Epithelial cell of proximal tubule (primary cell): ENCODE data around the gene APOBEC2. TPM values are rescaled to one million over a fixed set of nuclear protein-coding genes. Genes with fewer than 3 reads are reported as not detected.

Experiments used
- DNase-seq: peaks from one replicate; pipeline ENCODE4 v3.0.0-alpha.2; 2011; ENCODE audit warnings: low read depth
- H3K4me3 ChIP-seq: 2 replicates; pipeline ENCODE4 v1.5.1; 2011; ENCODE audit warnings: low read depth, mild to moderate bottlenecking, low read length
- total RNA-seq: library from RNA; depleted of rRNA; stranded (reverse); fragments of >200 nt; gene quantifications from 2 replicates; pipeline ENCODE4 v1.2.3, GENCODE V29; 2015
- TF ChIP-seq, protein P1 (sequence below): conservative IDR thresholded peaks from 2 replicates; pipeline ENCODE4 v1.5.1; 2012; ENCODE audit warnings: low read depth, mild to moderate bottlenecking, low read length

The APOBEC2 gene
- total RNA-seq, 1 donor from 2014 or later = not detected

DNA sequence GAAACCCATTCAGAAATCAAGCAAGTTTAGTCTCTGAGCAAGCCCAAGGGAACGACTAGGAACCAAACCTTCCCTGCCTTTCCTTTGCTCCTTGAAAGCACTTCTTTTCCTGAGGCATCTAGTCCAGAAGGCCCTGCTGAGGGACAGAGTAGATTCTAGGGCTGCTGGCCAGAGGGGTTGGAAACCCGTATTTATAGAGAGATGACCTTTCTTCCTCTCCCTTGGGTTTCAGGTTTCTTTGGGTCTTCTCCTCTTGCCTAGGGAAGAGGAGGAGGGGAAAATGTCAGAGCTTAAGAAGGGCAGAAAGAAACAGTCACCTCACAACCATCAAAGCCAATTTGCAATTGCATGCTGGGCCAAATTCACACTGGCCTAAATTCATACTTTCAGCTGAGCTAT lies 5.8 kb downstream of the APOBEC2 start:
- no peak overlapping the region for H3K4me3 ChIP-seq
- TF ChIP-seq, protein P1, sequence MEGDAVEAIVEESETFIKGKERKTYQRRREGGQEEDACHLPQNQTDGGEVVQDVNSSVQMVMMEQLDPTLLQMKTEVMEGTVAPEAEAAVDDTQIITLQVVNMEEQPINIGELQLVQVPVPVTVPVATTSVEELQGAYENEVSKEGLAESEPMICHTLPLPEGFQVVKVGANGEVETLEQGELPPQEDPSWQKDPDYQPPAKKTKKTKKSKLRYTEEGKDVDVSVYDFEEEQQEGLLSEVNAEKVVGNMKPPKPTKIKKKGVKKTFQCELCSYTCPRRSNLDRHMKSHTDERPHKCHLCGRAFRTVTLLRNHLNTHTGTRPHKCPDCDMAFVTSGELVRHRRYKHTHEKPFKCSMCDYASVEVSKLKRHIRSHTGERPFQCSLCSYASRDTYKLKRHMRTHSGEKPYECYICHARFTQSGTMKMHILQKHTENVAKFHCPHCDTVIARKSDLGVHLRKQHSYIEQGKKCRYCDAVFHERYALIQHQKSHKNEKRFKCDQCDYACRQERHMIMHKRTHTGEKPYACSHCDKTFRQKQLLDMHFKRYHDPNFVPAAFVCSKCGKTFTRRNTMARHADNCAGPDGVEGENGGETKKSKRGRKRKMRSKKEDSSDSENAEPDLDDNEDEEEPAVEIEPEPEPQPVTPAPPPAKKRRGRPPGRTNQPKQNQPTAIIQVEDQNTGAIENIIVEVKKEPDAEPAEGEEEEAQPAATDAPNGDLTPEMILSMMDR = no peak
- DNase-seq = no peak

DNA sequence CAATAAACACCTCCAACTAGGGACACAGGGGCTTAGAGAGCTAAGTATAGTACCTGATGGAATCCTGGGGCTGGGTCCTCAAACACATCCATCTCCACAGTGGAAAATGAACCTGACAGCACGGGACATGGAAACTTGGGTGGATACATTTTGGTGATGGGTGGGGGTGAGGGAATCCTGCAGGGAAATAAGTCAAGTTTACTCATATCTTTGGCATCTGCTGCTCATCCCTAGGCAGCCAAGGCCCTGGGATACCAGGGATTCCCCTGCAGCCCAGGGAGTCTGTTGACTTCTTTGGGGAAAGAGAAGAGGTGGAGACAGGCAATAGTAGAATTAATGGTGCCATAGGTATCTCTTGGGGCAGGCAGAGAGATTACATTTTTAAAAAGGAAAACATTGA lies 6.6 kb downstream of the APOBEC2 start:
- no peak for DNase-seq

DNA sequence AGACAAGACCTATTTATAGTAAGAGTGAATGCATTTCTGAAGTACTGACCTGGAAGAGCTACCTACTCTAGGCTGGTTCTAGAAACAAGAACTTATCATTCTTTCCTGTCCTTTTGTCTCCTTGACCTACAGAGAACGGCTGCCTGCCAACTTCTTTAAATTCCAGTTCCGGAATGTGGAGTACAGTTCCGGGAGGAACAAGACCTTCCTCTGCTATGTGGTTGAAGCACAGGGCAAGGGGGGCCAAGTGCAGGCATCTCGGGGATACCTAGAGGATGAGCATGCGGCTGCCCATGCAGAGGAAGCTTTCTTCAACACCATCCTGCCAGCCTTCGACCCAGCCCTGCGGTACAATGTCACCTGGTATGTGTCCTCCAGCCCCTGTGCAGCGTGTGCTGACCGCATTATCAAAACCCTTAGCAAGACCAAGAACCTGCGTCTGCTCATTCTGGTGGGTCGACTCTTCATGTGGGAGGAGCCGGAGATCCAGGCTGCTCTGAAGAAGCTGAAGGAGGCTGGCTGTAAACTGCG lies 8.3 kb downstream of the APOBEC2 start:
- DNase-seq = no peak
- no peak overlapping the region for H3K4me3 ChIP-seq
- TF ChIP-seq, protein P1 = no peak

More for the DNA sequence above, 6.6 kb downstream of the APOBEC2 start:
- no peak overlapping the region for H3K4me3 ChIP-seq
- TF ChIP-seq, protein P1 = no peak

DNA sequence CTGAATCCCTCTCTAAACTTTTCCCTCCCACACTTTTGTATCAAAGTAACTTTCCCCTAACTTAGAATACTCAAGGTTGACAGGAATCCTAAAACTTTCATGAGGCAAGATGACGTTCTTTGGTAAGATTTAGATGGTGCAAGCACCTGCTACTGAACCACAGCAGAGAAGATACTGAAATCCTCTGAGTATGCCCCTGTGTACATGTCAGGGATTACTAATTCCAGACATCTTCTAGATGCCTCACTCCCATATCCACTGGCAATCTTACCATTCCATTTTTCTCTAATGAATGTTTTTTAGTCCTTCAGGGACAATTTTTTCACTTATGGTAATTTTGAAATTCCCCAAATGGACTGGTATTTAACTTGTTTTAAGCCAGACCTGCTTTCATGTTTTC lies 9.1 kb downstream of the APOBEC2 start:
- no peak overlapping the region for H3K4me3 ChIP-seq
- TF ChIP-seq, protein P1 = no peak
- no peak for DNase-seq

DNA sequence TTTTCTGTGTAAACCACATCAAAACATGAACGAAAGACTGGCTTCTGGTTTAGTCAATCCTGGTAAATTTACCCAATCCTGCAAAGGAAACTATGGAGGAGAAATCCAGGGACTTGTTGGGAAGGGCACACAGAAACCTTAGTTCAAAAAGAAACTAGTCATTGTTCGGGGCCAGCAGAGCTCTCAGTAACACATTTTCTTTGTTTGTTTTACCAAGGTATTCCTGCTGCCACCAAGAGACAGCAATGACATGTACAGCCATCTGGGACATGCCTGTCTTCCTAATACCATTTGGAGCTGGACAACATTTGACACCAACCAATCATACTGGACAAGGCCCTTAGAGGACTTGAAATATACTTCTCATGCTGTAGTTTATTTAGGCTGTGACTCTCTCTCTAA lies 10.9 kb downstream of the APOBEC2 start:
- no peak overlapping the region for H3K4me3 ChIP-seq
- TF ChIP-seq, protein P1 = no peak
- DNase-seq = no peak

DNA sequence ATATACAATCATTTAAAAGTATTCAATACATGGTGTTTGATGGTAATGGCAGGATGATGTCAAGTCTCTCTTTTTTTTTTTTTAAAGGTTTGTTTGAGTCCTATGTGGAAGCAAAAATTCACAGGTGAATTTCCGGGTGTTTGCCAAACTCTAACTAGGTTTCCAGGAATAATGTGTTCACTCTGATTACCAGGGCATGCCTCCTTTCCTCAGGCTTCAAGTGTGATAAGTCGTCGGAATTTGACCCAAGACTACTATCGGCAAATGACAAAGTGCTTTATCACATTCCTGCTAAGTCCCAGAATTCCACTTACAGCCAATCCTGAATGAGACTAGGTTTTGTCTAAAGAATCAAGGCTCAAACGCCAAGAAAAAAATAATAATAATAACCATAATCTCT lies 11.8 kb downstream of the APOBEC2 start:
- no peak for DNase-seq
- TF ChIP-seq, protein P1 = no peak
- H3K4me3 ChIP-seq = no peak overlapping the region

DNA sequence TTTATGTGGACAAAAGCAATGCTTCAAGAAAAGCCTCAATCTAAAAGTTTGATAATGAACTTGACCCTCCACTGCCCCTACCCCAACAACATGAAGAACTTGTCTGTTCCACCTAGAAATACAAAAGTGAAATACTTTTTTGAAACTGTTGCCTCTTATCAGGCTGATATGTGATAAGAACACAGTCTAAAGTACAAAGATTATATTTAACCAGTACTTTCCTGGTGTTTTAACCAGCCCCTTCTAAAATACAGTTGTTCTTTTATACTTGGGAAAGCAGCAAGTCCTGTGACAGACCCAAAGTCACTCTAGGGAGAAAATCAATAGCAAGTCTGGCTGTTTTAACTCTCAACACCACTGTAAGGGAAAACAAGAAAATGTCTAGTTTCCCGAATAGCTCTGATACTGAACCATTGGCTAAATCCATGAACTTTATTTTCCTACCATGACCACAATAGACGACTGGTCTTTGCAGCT lies 12.6 kb downstream of the APOBEC2 start:
- TF ChIP-seq, protein P1 = no peak
- no peak for DNase-seq
- H3K4me3 ChIP-seq = no peak overlapping the region
